ENCODE measurements around the gene CACNA1S.

GRCh38 chr1:201115390-201115937, 3.2 kb upstream of the CACNA1S start:
- no peak for TF ChIP-seq NFIC (IDR thresholded peaks at IDR 0.05)
- no peak for TF ChIP-seq TCF12 (IDR thresholded peaks at IDR 0.05; ENCODE audit: low read depth)
- TF ChIP-seq CEBPB (IDR thresholded peaks at IDR 0.05): no peak
